Epithelial cell of esophagus (primary cell): ENCODE data around the gene SRCIN1.
A peak's percentile ranks its signal among the peaks of the same experiment; 100 is the strongest.

Experiments
- DNase-seq: peaks from one replicate; pipeline ENCODE4 v3.0.0; 2010; ENCODE audit warnings: low read depth
- H3K4me3 ChIP-seq: 2 replicates; pipeline ENCODE4 v1.5.1; 2011; ENCODE audit warnings: mild to moderate bottlenecking, low read length, control low read depth
- TF ChIP-seq, protein P1 (sequence below): IDR thresholded peaks from 2 replicates; pipeline ENCODE4 v1.5.1; 2011; ENCODE audit warnings: low read depth, mild to moderate bottlenecking, low read length, control low read depth, inconsistent platforms; ENCODE audit not compliant: insufficient read depth; ENCODE audit errors: missing control alignments

Gene SRCIN1

DNA sequence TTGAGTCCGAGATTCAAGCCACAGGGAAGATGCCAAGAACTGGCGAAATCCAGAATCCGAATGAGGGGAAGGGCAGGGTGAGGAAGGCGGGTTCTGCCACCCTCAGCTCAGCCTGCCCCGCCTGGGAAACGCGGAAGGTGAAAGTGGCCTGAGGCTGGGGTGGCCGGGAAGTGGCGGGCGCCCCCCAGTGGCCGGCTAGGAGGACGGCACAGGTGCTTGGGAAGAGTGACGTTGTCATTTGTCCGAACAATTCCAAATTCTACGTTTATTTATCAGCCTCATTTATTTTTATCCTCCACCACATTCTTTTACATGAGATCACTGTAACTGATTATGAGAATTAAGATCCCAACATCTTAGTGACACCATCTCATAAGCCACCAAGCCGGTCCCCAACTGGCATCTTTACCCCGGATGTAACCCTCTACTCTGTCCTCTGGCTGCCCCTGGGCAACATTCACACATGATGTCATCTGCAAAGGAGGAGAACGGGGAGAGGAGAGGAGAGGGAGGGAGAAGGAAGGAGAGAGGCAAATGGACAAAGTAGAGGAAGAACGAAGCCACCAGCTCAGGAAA lies 21.3 kb downstream of the SRCIN1 start:
- TF ChIP-seq, protein P1, sequence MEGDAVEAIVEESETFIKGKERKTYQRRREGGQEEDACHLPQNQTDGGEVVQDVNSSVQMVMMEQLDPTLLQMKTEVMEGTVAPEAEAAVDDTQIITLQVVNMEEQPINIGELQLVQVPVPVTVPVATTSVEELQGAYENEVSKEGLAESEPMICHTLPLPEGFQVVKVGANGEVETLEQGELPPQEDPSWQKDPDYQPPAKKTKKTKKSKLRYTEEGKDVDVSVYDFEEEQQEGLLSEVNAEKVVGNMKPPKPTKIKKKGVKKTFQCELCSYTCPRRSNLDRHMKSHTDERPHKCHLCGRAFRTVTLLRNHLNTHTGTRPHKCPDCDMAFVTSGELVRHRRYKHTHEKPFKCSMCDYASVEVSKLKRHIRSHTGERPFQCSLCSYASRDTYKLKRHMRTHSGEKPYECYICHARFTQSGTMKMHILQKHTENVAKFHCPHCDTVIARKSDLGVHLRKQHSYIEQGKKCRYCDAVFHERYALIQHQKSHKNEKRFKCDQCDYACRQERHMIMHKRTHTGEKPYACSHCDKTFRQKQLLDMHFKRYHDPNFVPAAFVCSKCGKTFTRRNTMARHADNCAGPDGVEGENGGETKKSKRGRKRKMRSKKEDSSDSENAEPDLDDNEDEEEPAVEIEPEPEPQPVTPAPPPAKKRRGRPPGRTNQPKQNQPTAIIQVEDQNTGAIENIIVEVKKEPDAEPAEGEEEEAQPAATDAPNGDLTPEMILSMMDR, result peak; percentile 86
- H3K4me3 ChIP-seq, result no peak overlapping the region
- peak; percentile 75 for DNase-seq

DNA sequence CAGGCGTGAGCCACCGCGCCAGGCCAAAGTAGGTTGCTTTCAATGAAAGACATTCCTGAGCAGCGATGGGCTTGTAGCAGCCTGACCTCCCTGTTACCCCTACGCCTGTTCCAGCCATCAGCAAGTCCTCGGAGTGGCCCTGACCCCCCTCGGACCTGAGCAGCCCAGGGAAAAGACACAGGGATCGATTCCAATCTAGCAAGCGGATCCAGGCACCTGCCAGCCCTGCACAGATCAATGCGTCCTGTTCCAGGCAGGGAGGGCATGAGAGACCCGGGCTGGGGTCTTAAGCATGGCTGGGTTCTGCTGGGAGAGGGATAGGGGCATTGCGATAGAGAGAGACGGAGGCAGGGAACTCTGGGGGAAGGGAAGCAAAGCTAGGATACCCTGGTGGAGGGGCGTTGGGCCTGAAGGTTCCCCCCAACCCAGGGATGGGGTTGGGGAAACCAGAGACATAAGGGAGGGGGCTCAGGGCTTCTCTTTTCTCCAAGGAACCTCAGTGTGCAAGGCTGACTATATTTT lies 21.9 kb downstream of the SRCIN1 start:
- no peak for DNase-seq
- H3K4me3 ChIP-seq, result no peak overlapping the region
- TF ChIP-seq, protein P1, result no peak

DNA sequence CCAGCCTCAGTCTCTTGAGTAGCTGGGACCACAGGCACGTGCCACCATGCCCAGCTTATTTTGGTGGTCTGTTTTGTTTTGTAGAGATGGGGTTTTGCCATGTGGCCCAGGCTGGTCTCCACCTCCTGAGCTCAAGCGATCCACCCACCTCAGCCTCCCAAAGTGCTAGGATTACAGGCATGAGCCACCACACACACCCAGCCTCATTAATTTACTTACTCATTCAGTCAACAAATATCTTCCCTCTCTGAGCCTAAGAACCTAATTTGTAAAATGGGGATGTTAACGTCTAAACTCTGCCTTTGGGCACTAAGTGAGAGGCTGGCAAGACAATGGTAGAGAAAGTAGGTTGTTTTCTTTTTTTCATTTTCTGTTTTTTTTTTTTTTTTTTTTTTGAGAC lies 22.6 kb downstream of the SRCIN1 start:
- DNase-seq, result no peak
- TF ChIP-seq, protein P1, result no peak
- no peak overlapping the region for H3K4me3 ChIP-seq

DNA sequence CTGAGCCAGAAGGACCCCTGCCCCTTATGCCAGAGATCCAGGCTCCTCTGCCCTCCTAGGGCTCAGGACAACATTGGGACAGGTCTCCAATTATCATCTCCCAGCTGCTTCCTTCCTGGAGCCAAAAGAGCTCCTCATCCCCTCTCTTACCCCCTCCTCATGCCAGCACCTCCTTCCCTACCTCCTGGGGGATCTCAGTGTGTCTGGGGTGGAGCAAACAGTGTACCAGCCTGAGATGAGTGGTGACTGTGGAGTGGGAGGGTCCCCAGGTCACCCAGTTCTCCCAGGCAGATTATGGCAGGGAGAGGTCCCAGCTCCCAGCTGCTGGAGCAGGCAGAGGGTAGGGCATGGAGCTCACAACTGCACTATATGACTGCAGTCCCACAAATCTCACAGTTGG lies 23.7 kb downstream of the SRCIN1 start:
- TF ChIP-seq, protein P1, result no peak
- H3K4me3 ChIP-seq, result no peak overlapping the region
- DNase-seq, result no peak

DNA sequence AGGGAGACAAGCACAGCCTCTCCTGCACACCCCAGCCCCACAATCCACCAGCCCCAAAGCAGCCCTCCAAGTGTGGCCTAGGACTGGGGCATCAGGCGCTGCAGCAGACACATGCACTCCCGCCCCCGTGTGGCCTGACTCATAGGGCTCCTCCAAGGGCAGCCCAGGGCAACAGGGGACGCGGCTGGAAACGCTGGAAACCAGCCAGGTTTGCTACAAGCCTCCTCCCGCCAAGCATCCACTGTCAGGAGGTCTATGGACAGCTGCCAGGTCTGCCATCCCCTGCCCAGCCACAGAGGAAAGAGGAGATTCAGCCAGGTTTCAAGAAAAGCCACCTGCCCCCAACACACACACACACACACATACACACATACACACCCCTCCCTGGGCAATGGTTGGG lies 25.8 kb downstream of the SRCIN1 start:
- DNase-seq, result peak; percentile 61
- H3K4me3 ChIP-seq, result no peak overlapping the region
- TF ChIP-seq, protein P1, result peak; percentile 28

DNA sequence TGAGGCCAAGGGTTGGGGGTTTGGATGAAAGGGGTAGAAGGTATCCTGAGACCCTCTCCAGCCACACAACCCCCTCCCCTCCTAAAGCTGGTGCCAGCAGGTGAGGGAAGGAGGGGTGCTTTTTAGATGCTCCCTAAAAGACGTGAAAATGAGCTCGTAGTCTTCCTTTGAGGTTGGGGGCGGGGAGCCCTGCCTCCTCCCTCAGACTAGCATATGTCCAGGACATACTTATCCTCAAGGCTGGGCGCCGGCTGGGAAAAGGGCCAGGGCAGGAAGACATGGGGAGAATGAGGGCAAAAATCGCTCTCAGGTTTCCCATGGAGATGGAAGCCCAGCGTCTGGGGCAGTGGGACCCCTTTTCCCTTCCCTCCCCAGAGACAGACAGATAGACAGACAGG lies 26.7 kb downstream of the SRCIN1 start:
- DNase-seq, result no peak
- H3K4me3 ChIP-seq, result no peak overlapping the region
- TF ChIP-seq, protein P1, result no peak
